Fibroblast of mammary gland (primary cell): ENCODE measurements around the gene NEK7.

Experiments
- DNase-seq: peaks from one replicate; pipeline ENCODE4 v3.0.0-alpha.2; 2010; ENCODE audit warnings: low read depth
- H3K4me3 ChIP-seq: 2 replicates; pipeline ENCODE4 v1.5.1; 2011; ENCODE audit warnings: low read depth, mild to moderate bottlenecking, low read length, moderate library complexity; ENCODE audit not compliant: control insufficient read depth
- TF ChIP-seq, protein P1 (sequence below): conservative IDR thresholded peaks from 2 replicates; pipeline ENCODE4 v1.5.1; 2011; ENCODE audit warnings: low read depth, low read length, inconsistent platforms; ENCODE audit not compliant: control insufficient read depth, insufficient read depth

Gene NEK7

DNA sequence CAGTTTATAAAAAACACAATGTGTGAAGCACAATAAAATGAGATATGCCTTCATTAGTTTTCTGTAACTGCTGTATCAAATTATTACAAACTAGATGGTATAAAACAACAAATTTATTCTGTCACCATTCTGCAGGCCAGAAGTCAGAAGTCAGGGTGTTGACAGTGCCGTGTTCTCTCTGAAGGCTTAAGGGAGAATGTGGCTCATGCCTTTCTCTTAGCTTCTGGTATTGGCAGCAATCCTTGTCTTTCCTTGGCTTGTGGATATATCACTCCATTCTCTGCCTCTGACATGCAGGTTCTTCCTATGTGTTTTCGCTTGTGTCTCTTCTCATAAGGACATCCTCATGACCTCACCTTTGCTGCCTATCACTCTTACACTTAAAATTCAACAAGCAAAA lies 10.1 kb downstream of the NEK7 start:
- no peak overlapping the region for H3K4me3 ChIP-seq
- DNase-seq: no peak
- TF ChIP-seq, protein P1, sequence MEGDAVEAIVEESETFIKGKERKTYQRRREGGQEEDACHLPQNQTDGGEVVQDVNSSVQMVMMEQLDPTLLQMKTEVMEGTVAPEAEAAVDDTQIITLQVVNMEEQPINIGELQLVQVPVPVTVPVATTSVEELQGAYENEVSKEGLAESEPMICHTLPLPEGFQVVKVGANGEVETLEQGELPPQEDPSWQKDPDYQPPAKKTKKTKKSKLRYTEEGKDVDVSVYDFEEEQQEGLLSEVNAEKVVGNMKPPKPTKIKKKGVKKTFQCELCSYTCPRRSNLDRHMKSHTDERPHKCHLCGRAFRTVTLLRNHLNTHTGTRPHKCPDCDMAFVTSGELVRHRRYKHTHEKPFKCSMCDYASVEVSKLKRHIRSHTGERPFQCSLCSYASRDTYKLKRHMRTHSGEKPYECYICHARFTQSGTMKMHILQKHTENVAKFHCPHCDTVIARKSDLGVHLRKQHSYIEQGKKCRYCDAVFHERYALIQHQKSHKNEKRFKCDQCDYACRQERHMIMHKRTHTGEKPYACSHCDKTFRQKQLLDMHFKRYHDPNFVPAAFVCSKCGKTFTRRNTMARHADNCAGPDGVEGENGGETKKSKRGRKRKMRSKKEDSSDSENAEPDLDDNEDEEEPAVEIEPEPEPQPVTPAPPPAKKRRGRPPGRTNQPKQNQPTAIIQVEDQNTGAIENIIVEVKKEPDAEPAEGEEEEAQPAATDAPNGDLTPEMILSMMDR: no peak

DNA sequence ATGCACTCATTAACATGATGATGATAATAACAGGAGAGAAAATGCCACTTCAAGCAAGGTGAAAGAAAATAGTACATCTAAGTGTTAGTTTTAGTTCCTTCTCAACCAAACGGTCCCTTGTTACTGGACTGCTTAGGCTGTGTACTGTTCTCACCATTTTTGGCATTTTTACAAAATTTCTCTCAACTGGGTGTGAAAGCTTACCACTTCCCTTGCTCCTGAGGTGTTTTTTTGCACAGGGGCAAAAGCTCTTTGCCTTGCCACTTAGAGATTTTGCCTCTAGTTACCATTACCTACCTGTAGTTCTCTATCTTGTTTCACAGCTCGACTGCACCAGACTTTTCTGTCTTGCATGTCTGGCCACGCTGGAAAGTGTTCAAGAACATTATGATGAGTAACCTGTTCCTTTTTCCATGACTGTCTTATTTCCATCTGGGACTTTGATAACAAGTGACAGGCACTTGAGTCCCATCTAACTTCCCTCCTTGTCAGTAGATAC lies 10.7 kb downstream of the NEK7 start:
- H3K4me3 ChIP-seq: no peak overlapping the region
- DNase-seq: peak; percentile 62

DNA sequence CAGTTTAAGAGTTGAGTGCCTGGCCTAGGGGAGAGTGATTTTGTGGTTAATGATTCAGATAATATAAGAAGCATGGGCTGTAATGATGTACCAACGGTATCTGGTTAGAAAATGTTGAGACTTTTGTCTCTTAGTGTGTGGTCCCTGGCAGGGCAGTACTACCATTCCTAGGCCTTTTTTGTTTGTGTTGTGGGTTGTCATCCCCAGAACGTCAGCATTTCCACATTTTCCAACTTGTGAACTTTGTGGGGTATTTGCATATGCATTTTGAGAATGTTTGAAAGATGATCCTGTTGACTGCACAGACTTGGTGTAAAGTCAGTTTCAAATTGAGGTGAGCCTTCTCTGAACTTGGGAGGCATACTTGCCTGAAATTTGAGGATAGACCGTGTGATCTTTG lies 11.4 kb downstream of the NEK7 start:
- H3K4me3 ChIP-seq: no peak overlapping the region
- TF ChIP-seq, protein P1: no peak
- peak; percentile 67 for DNase-seq

More for the DNA sequence above, 10.7 kb downstream of the NEK7 start:
- TF ChIP-seq, protein P1: no peak

DNA sequence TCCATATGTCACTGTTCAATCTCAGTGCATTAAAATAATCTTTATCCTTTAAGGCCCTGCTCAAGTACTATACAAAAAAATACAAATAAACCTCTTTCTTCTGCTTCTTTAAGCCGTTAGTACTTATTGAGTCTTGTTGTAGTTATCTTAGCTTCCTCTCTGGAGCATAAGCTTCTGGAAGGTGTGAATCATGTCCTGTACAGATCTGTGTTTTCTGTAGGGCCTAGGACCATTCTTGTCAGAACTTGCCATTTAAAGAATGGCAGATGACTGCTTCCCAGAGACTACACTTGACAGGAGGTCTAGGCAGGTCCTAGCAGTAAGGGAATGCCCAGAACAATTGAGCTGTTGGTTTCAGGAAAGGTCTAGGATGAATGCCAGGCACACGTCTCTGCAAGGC lies 12.9 kb downstream of the NEK7 start:
- TF ChIP-seq, protein P1: no peak
- DNase-seq: no peak
- no peak overlapping the region for H3K4me3 ChIP-seq

DNA sequence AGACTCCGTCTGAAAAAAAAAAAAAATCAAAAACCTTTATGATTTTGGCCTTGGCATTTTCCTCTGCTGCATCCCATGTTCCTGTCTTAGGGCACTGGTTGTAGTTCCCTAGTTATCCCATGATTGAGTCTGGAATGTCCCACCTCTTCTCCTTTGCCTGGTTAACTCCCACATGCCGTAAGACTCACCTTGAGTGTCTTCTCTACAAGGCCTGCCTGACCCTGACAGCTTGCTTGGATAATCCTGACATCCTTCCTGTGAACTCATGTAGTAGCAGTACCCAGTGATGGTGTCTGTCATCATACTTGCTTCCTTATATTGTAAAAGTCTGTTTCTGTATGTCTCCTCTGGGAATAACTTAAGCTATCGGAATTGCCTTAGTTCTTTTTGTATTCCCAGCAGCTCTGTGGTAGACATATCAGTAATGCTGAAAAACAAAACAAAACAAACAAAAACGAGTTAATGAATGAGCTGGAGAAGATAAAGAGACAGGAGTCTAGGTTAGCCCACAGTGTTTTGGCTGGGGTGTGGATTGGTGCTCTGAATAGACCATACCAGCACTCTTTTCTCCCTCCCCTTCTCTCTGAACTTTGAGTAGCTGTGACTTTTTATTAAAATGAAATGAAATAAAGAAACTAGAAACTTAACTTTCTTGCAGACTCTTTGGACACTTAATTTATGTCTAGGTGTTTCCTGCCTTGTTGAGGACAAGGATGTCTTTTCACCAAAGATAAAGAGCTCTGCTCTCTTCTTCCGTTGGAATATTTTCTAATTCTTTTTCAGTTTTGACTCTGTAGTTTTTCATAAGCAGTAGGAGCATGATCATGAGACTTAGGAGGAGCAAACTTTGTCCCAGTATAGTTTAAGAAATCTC lies 15.1 kb downstream of the NEK7 start:
- H3K4me3 ChIP-seq: no peak overlapping the region
- TF ChIP-seq, protein P1: no peak
- peak; percentile 23 for DNase-seq

DNA sequence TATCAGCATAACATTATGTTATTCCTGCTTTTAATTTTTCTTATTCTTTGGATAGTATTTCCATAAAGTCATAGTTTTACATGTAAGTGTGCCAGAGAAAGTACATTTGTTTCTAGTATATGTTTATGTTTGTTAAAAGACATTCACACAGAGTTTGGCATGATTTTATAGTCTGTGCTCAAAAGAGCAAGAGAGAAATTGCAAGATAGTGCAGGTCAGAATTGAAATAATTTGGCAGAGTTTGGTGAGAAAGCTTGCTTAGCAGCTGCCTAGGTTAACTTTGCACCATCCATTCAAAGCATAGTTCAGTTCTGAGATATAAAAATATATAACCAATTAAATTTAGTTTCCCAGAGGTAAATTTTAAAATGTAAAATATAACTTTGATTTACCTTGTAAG lies 17.0 kb downstream of the NEK7 start:
- DNase-seq: no peak
- TF ChIP-seq, protein P1: no peak
- no peak overlapping the region for H3K4me3 ChIP-seq
